Endothelial cell of umbilical vein (primary cell): Measurements from ENCODE around the gene ZNF121. TPM values are rescaled to one million over a fixed set of nuclear protein-coding genes. Genes with fewer than 3 reads are reported as not detected.

ENCODE experiments used
- BruUV-seq: library from RNA; stranded (reverse); fragments of 400-500 nt; replicated peaks from 2 replicates; lab custom pipeline; 2021; lab: Mats Ljungman, UMichigan
- CTCF ChIA-PET: fragments of 300-600, 350-600 bp; sonication (Branson Sonifier 250); formaldehyde crosslinking; loops from one replicate; lab custom pipeline; 2021; ENCODE audit warnings: antibody characterized with exemption, inconsistent platforms; lab: Charles Lee
- POLR2A ChIA-PET: fragments of 300-600, 350-600 bp; sonication (Branson Sonifier 250); formaldehyde crosslinking; loops from one replicate; lab custom pipeline; 2021; ENCODE audit warnings: antibody characterized with exemption, inconsistent platforms; lab: Charles Lee
- DNase-seq: peaks from one replicate; pipeline ENCODE4 v3.0.0-alpha.2; 2011; ENCODE audit warnings: low read depth, low spot score
- FAIRE-seq: peaks from 2 replicates; lab custom pipeline; 2011; peaks lifted over from hg19 to GRCh38; lab: Jason Lieb, UNC
- H2AFZ ChIP-seq: 2 replicates; pipeline ENCODE4 v1.6.0; 2012; ENCODE audit warnings: low read depth, low read length, control low read depth, inconsistent platforms
- H3K27ac ChIP-seq: 2 replicates; pipeline ENCODE4 v1.5.1; 2011; ENCODE audit warnings: low read depth, mild to moderate bottlenecking, control low read depth, low read length, moderate library complexity; ENCODE audit not compliant: insufficient read depth
- H3K27me3 ChIP-seq, 2 experiments: 2 replicates each; pipeline versions ENCODE4 v1.6.0 to v1.6.1; 2011; ENCODE audit warnings: low read length in 2 of 2, mixed read lengths in 1 of 2; ENCODE audit not compliant: control insufficient read depth in 2 of 2, insufficient read depth in 2 of 2
- H3K36me3 ChIP-seq, 2 experiments: 2 replicates in 1 of 2; 3 replicates in 1 of 2; pipeline ENCODE4 v1.5.1; 2011; ENCODE audit warnings: low read length in 2 of 2, mild to moderate bottlenecking in 1 of 2, moderate library complexity in 1 of 2; ENCODE audit not compliant: control insufficient read depth in 2 of 2, insufficient read depth in 2 of 2; ENCODE audit errors: extremely low read depth in 1 of 2
- H3K4me1 ChIP-seq: 3 replicates; pipeline ENCODE4 v1.5.1; 2011; ENCODE audit warnings: mild to moderate bottlenecking, low read length; ENCODE audit not compliant: control insufficient read depth, insufficient read depth; ENCODE audit errors: extremely low read depth
- H3K4me2 ChIP-seq: 2 replicates; pipeline ENCODE4 v1.6.1; 2011; ENCODE audit warnings: low read length, control low read depth, mixed read lengths; ENCODE audit not compliant: insufficient read depth
- H3K4me3 ChIP-seq, 3 experiments: fragments of 200-600 bp in 1 of 3; sonication (generic), shearing (Covaris generic) in 1 of 3; replicated peaks in 1 of 3; 2 replicates each; pipeline ENCODE4 v1.5.1; 2011 to 2016; ENCODE audit warnings: control low read depth in 3 of 3, low read length in 3 of 3, mild to moderate bottlenecking in 2 of 3, inconsistent platforms in 1 of 3, low read depth in 1 of 3, moderate library complexity in 1 of 3; ENCODE audit not compliant: insufficient read depth in 1 of 3
- H3K79me2 ChIP-seq: 2 replicates; pipeline ENCODE4 v1.6.0; 2012; ENCODE audit warnings: low read length, inconsistent platforms; ENCODE audit not compliant: control insufficient read depth, insufficient read depth
- H3K9ac ChIP-seq: replicated peaks from 2 replicates; pipeline ENCODE3; 2011; ENCODE audit warnings: low read length, control low read depth; ENCODE audit not compliant: insufficient read depth; ENCODE audit errors: extremely low read depth
- H3K9me1 ChIP-seq: replicated peaks from 3 replicates; pipeline ENCODE4 v1.6.0; 2011; ENCODE audit warnings: mild to moderate bottlenecking, low read length; ENCODE audit not compliant: control insufficient read depth, insufficient read depth; ENCODE audit errors: extremely low read depth
- H3K9me3 ChIP-seq: replicated peaks from 2 replicates; pipeline ENCODE4 v1.5.1; 2012; ENCODE audit warnings: low read length, inconsistent platforms; ENCODE audit not compliant: control insufficient read depth, insufficient read depth
- H4K20me1 ChIP-seq: replicated peaks from 2 replicates; pipeline ENCODE3; 2011; ENCODE audit warnings: mild to moderate bottlenecking, low read length; ENCODE audit not compliant: control insufficient read depth, insufficient read depth; ENCODE audit errors: extremely low read depth
- CTCF ChIP-seq, 2 donors: IDR thresholded peaks; 1 replicate in 1 of 2; 2 replicates in 1 of 2; pipeline ENCODE4 v1.5.1; 2011; ENCODE audit warnings: low read length in 2 of 2, mild to moderate bottlenecking in 2 of 2, moderate library complexity in 2 of 2, control low read depth in 1 of 2, inconsistent platforms in 1 of 2, low read depth in 1 of 2; ENCODE audit not compliant: insufficient read depth in 1 of 2; ENCODE audit errors: extremely low read depth in 1 of 2
- EZH2 ChIP-seq: IDR thresholded peaks from 2 replicates; pipeline ENCODE4 v1.6.1; 2012; ENCODE audit warnings: borderline replicate concordance, low read depth, mild to moderate bottlenecking, moderate library complexity, low read length, inconsistent platforms; ENCODE audit not compliant: severe bottlenecking
- FOS ChIP-seq: IDR thresholded peaks from 2 replicates; pipeline ENCODE4 v1.6.1; 2011; ENCODE audit warnings: mild to moderate bottlenecking, low read length, moderate library complexity, borderline replicate concordance; ENCODE audit not compliant: insufficient read depth
- GATA2 ChIP-seq: IDR thresholded peaks from 2 replicates; pipeline ENCODE4 v1.7.0; 2011; ENCODE audit warnings: low read depth, mild to moderate bottlenecking, moderate library complexity, mixed read lengths, low read length; ENCODE audit not compliant: insufficient read length, insufficient read depth
- JUN ChIP-seq: IDR thresholded peaks from 2 replicates; pipeline ENCODE4 v1.6.1; 2011; ENCODE audit warnings: borderline replicate concordance, low read depth; ENCODE audit not compliant: insufficient read length, insufficient read depth
- MAX ChIP-seq: IDR thresholded peaks from 2 replicates; pipeline ENCODE4 v1.6.1; 2011; ENCODE audit not compliant: insufficient read depth, insufficient read length
- MYC ChIP-seq: IDR thresholded peaks from one replicate; pipeline ENCODE4 v1.6.1; 2011; ENCODE audit warnings: mild to moderate bottlenecking, low read depth, low read length
- POLR2A ChIP-seq: IDR thresholded peaks from 2 replicates; pipeline ENCODE4 v1.6.1; 2012; ENCODE audit warnings: low read depth, mild to moderate bottlenecking, control low read depth, low read length
- POLR2AphosphoS5 ChIP-seq: IDR thresholded peaks from 2 replicates; pipeline ENCODE4 v1.6.1; 2012; ENCODE audit warnings: low read depth, mild to moderate bottlenecking, control low read depth, low read length, moderate library complexity; ENCODE audit not compliant: insufficient read depth
- dilution Hi-C: fragments of 300-500 bp; cut with MboI; formaldehyde crosslinking; loops from one replicate; pipeline ENCODE4 v1.15.0; 2019; ENCODE audit warnings: low sequenced_read_pairs; ENCODE audit not compliant: extremely low pct_ligation_motif_present
- intact Hi-C: fragments of 100-400 bp; cut with micrococcal nuclease; formaldehyde crosslinking; loops from one replicate; pipeline ENCODE4 v1.10.0; 2022
- polyA plus RNA-seq, 4 experiments: library from polyadenylated mRNA; depleted of rRNA in 3 of 4; stranded (reverse) in 3 of 4; unstranded in 1 of 4; fragments of >200 nt; gene quantifications; 2 replicates each; pipeline versions ENCODE4 v1.2.1 to v1.2.3, GENCODE V29; 2011 to 2012; ENCODE audit warnings: missing spikeins in 1 of 4
- total RNA-seq: library from RNA; stranded (reverse); gene quantifications from 2 replicates; pipeline ENCODE4 v1.2.3, GENCODE V29; 2021

Gene ZNF121
- total and polyA plus RNA-seq, 2 donors (not counting 3 experiments of a cell fraction or from before 2014, with no cell fraction given) = 2.3 to 25.1 TPM

- CTCF ChIA-PET = no interaction called here
- TF ChIP-seq CTCF (IDR thresholded peaks at IDR 0.05; ENCODE audit: extremely low read depth in 1 of 2, insufficient read depth in 1 of 2, low read depth in 1 of 2, low read length in 2 of 2) (no peak), POLR2A (no peak), MAX (no peak), EZH2 (no peak), JUN (no peak), FOS (no peak), GATA2 (no peak), POLR2AphosphoS5 (no peak), MYC (no peak)
- H3K4me3 ChIP-seq = no peak overlapping the region
- H3K9me1 ChIP-seq = no peaks in the 10 kb centered on the region
- H4K20me1 ChIP-seq = no peaks in the 10 kb centered on the region
- no peak overlapping the region for H3K4me2 ChIP-seq
- FAIRE-seq = no peak
- intact Hi-C loops = no loop called here
- no peaks in the 10 kb centered on the region for H3K27me3 ChIP-seq
- POLR2A ChIA-PET = no interaction called here
- dilution Hi-C loops = no loop called here
- peaks cover 8% of the 10 kb centered on the region for H3K79me2 ChIP-seq
- H3K9ac ChIP-seq = no peak overlapping the region
- H3K4me1 ChIP-seq = no peaks in the 10 kb centered on the region
- BruUV-seq = no TSS peak
- H3K9me3 ChIP-seq = peaks cover 33% of the 10 kb centered on the region
- no peak for DNase-seq
- H3K36me3 ChIP-seq = peaks cover 40 to 54% of the 10 kb centered on the region in 2 experiments
- no peak overlapping the region for H3K27ac ChIP-seq
- H2AFZ ChIP-seq = no peak overlapping the region
Measured at GRCh38 chr19:9531933-9532332, 52.4 kb downstream of the ZNF121 start.
